Left hindlimb (tissue), 1 donor: ENCODE results near the gene SPTBN4.
A peak's percentile ranks its signal among the peaks of the same experiment; 100 is the strongest.
"Not testable (repeated sequence)": the region's sequence is repeated elsewhere in the genome, so short reads cannot be mapped to it uniquely, and the experiment has no call there.

Experiments
- DNase-seq: peaks from one replicate; pipeline ENCODE4 v3.0.0-alpha.2; 2018

Gene SPTBN4

DNA sequence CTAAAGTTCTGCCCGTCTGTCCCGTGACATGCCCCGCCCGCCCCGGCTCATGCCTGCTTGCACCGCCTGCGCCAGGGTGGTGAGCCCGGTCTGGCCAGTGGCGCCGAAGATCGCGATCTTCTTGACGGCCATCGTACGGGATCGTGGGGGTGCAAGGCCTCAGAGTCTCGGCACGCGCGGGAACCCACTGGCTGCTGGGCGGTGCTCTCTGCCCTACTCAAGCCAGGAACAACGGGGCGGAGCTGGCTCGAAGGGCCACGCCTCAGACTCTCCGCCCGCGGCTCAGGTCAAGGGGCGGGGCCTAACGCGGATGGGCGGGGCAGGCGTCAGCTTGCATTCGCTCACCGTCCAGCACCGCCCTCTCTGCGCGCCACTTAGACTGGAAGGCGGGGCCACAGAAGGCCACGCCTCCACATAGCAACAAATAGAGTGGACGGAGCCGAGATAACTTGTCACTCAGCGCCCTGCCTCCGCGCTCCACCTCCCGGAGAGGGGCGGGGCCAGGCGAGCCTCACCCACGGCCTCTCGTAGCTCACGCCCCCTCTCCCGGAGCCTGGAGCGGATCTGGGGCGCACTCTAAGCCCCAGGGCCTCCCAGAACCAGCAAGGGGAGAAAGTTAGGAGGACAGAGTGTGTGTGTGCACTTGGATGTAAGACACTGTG is 1.1 kb upstream of the SPTBN4 start, which contains the start of gene BLVRB:
TSS of gene BLVRB (minus strand) at position 189 of the 662 bp plus-strand sequence. CDS start at position 132, 57 bp downstream.
- DNase-seq, result peak; percentile 99

DNA sequence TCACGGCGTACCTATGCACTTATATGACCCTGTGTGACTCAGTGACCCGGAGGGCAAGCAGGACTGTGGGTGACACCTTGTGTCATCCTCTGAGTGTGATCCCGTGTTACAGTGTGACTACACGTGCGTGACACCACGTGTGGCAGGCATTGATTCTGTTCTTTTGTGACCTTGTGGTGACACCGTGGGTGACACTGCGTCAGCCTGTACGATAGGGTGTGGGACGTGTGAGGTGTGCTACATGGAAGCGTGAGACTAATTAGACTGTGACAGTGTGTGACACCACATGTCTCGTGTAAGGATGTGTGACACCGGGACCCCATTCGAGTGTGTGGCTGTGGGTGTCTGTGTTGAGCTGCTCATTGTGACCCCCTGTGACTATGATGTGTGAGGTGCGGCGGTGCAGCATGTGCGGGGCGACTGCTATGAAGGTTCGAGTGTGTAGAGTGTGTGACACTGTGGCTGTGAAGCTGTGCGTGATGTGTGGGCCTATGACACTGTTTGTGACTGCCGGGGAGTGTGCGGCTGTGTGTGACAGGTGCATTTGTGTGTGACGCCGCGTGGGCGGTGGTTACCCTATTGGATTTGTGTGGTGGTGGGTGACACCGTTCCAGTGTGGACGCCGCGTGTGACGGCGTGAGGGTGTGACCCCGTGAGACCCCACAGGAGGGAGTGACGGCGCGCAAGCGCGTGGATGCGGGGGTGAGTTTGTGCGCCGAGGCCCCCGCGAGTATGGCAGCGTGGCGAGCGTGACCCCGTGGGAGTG is 399 bp upstream of the SPTBN4 start:
- peak; percentile 54 for DNase-seq

DNA sequence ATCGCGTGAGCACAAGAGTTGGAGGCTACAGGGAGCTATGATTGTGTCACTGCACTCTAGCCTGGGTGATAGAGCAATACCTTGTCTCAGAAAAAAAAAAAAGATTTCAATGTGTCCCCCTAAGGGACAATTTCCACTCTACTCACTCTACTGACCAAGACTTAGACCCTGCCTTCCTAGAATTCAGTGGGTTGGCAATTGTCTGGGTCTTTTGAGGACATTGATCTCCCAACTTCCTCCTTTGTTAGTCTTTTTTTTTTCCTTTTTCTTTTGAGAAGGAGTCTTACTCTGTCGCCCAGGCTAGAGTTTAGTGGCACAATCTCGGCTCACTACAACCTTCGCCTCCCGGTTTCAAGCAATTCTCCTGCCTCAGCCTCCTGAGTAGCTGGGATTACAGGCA is 2.2 kb downstream of the SPTBN4 start:
- no peak for DNase-seq

DNA sequence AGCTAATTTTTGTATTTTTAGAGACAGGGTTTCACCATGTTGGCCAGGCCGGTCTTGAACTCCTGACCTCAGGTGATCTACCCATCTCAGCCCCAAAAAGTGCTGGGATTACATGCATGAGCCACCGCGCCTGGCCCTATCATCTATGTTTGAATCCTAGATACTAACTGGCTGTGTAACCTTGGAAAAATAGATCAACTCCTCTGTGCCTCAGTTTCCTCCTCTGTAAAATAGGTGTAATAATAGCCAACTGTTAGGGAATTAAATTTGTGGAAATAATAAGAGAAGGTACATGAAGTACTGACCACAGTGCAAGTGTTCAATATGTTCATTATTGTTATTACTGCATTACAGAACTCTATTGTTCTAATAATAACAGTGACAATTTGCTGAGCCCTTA is 4.3 kb downstream of the SPTBN4 start:
- DNase-seq, result no peak

DNA sequence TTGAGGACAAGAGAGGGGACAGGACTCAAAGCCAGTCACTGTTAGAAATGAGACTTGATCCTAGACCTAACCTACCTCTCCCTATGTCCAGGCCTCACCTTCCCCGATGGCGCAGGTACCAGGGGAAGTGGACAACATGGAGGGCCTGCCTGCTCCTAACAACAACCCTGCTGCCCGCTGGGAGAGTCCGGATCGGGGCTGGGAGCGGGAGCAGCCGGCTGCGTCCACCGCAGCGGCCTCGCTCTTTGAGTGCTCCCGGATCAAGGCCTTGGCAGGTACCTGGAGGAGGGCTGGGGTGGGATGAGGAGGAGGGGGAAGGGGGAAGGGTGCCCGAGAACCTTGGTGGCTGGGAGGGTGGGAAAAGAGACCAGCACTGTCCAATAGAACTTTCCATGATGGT is 5.7 kb downstream of the SPTBN4 start:
- DNase-seq, result no peak

DNA sequence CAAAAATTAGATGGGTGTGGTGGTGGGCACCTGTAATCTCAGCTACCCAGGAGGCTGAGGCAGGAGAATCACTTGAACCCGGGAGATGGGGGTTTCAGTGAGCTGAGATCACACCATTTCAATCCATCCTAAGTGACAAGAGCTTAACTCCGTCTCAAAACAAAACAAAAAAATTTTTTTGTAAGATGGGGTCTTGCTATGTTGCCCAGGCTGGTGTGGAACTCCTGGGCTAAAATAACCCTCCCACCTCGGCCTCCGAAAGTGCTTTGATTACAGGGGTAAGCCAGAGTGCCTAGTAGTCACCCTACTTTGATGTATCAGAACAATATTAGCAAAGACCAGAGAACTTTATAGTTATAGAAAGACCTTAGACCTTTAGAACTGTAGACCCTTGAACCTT is 7.9 kb downstream of the SPTBN4 start:
- no peak for DNase-seq

DNA sequence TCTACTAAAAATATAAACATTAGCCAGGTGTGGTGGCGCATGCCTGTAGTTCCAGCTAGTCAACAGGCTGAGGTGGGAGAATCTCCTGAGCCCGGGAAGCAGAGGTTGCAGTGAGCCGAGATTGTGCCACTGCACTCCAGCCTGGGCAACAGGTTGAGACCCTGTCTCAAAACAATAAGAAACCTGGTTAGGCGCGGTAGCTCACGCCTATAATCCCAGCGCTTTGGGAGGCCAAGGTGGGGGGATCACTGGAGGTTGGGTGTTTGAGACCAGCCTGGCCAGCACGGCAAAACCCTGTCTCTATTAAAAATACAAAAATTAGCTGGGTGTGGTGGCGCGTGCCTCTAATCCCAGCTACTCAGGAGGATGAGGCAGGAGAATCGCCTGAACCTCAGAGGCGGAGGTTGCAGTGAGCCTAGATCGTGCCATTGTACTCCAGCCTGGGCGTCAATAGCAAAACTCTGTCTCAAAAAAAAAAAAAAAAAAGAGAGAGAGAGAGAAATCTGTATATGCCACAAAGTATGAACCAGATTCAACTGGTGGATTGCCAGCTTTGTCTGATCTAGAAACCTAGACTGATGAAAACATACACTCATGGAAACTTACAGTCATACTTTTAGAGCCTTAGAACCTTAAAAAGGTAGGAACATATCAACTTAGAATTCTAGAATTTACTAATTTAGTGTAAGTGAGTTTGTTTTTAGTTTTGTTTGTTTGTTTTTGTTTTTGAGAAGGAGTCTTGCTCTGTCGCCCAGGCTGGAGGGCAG is 9.3 kb downstream of the SPTBN4 start:
- DNase-seq, result not testable (repeated sequence)

DNA sequence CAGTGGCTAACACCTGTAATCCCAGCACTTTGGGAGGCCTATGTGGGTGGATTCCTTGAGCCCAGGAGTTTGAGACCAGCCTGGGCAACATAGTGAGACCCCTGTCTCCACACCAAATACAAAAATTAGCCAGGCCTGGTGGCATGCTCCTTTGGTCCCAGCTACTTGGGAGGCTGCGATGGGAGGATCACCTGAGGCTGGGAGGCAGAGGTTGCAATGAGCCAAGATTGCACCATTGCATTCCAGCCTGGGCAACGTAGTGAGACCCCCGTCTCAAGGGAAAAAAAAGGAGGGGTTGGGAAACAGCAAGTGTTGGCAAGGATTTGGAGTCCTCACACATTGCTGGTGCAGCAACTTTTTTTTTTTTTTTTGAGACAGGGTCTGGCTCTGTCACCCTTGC is 19.2 kb downstream of the SPTBN4 start:
- DNase-seq, result no peak

DNA sequence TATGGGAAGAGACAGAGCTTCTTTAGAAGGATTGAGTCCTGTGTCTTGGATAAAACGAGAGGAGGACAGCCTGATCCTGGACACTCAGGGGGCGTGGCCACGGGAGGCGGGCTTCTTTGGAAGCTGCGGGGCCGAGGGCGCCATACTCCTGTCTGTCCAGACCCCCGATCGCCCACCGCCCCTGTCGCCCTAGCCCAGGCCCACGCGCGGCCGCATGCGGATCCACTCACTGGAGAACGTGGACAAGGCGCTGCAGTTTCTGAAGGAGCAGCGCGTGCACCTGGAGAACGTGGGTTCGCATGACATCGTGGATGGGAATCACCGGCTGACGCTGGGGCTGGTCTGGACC is 23.1 kb downstream of the SPTBN4 start:
- DNase-seq, result no peak

DNA sequence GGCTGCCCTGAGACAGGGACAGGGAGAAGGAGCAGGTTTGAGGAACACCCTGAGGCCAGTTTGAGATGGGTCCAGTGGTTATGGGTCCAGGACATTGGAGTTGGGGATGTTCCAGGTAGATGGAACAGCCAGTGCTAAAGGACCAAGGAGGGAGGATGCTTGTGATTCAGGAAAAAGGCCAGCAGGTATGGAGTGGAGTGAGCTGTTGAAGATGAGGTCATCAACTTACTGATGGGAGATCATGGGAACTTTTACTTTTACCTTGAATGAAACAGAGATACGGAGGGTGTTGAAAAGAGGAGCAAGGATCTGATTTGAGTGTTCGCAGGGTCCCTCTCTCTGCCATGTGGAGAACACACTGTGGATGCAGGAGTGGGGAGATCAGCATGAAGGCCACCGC is 25.5 kb downstream of the SPTBN4 start:
- DNase-seq, result no peak

DNA sequence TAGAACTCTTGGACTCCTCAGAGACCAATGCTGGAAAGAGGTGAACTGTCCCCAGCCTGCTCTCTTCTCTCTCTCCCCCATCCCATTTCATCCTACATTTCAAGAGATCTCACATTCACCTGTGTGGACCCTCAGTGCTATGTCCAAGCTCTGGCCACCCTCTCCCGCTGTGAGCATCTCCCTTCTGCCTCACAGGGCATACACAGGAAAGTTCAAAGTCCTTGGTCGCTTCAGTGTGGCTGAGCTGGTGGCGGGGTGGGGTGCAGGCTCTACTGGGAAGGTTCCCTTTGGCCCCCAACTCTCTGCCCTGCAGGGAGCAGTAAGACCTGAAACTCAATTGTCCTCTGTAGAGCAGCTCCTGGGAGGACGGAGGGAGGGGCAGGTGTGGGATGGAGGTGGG is 27.0 kb downstream of the SPTBN4 start:
- no peak for DNase-seq

DNA sequence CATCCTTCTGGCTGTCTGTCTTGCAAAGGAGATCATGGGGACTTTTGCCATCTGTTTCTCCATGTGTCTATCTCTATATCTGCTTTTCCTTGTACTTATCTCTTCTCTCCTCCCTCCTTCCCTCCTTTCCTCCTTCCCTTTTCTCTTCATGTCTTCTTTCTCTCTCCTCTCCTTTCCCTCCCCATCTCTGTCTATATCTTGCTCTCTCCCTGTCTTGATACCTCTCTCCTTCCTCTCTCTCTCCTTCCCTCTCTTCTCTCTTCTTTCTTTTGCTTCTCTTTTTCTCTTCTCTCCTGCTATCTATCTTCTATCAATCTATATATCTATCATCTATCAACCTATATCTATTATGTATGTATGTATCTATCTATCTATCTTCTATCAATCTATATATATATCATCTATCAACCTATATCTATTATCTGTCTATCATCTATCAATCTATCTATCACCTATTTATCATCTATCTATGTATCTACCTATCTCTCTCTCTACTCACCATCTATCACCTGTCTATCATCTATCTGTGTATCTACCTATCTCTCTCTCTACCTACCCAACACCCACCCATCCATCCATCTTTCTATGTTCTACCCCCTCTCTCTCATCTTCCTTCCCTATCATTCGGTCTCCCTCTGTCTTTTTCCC is 27.5 kb downstream of the SPTBN4 start:
- DNase-seq, result no peak

DNA sequence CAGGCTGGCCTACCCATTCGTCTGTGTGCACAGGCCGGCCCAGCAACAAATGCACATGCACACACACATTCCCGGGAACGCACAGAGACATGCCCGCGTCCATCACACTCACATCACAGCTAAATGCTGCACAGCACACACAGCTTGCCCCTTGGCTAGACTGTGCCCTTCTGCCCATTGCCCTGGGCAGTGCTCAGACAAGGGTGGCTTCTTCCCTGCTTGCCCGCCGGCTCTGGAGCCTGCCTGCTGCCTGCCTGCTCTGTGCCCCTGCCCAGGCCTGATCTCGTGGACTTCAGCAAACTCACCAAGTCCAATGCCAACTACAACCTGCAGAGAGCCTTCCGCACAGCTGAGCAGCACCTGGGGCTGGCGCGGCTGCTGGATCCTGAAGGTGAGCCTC is 30.4 kb downstream of the SPTBN4 start:
- no peak for DNase-seq

DNA sequence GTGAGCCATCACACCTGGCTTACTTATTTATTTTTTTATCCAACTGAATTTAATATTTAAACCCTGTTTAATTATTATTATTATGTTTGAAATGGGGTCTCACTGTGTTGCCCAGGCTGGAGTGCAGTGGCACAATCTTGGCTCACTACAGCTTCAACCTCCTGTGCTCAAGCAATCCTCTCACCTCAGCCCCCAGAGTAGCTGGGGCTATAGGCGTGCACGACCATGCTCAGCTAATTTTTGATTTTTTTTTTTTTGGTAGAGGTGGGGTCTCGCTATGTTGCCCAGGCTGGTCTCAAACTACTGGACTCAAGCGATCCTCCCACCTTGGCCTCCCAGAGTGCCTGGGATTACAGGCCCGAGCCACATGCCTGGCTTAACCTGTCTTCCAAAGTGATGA is 32.5 kb downstream of the SPTBN4 start:
- no peak for DNase-seq

DNA sequence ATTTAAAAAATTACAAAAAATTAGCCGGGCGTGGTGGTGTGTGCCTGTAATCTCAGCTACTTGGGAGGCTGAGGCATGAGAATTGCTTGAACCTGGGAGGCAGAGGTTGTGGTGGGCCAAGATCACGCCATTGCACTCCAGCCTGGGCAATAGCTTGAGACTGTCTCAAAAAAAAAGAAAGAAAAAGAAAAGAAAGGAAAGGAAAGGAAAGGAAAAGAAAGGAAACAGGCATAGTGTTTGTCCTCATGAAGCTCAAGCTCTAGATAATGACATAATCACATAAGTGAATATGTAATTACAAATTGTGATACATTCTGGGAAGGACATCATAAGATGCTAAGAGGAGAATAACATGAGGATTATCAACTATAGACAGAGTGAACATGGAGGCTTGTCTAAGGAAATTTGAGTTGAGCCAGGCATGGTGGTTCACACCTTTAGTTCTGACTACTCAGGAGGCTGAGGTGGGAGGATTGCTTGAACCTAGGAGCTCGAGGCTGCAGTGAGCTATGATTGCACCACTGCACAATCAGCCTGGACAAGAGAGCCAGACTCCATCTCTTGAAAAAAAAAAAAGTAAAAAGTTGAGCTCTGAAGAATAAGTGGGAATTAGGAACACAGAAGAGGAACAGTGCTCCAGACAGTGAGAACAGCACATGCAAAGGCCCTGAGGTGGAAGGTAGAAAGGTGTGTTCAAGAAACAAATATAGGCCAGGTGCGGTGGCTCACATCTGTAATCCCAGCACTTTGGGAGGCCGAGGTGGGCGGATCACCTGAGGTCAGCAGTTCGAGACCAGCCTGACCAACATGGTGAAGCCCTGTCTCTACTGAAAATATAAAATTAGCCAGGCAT is 34.1 kb downstream of the SPTBN4 start:
- DNase-seq, result not testable (repeated sequence)

DNA sequence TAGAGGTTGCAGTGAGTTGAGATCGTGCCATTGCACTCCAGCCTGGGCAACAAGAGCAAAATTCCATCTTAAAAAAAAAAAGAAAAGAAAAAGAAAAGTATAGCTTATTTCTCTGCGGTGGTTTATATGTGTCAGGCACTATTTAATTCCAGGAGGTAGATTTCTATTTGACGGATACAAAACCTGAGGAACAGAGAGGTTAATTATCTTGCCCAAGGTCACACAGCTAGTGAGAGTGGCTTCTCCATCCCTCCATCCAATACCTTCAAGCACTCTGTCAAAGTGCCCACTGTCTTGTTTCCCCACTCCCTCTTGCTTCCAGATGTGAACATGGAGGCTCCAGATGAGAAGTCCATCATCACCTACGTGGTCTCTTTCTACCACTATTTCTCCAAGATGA is 34.8 kb downstream of the SPTBN4 start:
- no peak for DNase-seq

DNA sequence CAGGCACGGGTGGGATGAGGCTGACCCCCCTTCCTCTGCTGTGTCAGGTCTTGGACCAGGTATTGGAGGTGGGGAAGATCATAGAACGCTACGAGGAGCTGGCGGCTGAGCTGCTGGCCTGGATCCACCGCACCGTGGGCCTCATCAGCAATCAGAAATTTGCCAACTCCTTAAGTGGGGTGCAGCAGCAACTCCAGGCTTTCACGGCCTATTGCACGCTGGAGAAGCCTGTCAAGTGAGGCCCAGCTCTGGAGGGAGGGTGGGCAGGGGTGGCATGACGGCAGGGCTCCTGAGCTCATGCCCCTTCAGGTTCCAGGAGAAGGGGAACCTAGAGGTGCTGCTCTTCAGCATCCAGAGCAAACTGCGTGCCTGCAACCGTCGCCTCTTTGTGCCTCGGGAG is 35.3 kb downstream of the SPTBN4 start:
- DNase-seq, result no peak

DNA sequence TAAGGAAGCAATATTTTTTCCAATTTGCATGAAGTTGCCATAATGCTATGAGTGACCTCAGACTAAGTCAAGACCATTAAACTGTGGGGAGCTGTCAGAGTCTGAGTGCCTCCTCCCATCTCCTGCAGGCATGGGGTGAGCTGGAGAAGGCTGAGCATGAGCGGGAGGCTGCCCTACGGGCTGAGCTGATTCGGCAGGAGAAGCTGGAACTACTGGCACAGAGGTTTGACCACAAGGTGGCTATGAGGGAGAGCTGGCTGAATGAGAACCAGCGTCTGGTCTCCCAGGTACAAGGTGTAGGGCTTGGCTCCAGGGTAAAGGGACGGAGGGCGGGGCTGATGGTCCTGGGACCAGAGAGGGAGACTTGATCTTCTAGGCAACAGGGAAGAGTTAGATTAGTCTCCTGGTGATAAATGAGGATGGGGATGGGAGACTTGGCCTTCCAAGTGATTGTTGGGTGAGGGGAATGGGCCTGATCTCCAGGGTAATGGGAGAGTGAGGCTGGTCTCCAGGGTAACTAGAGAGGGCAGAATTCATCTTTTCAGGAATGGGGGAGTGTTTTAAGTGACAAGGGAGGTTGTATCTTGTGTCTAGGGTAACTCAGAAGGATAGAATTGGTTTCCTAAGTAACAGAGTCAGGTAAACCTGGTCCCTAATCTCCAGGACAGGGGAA is 36.0 kb downstream of the SPTBN4 start:
- DNase-seq, result no peak

DNA sequence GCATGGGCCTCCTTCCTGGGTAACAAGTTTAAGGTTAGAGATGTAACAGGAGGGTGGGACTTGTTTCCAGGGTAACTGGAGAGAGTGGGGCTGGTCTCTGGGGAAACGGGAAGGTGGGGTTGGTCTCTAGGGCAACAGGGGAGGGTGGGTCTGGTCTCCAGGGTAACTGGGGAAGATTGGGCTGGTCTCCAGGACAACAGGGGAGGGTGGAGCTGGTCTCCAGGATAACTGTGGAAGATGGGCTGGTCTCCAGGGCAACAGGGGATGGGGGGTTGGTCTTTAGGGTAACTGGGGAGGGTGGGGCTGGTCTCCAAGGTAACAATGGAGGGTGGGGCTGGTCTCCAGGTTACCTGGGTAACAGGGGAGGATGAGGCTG is 36.5 kb downstream of the SPTBN4 start:
- DNase-seq, result no peak

DNA sequence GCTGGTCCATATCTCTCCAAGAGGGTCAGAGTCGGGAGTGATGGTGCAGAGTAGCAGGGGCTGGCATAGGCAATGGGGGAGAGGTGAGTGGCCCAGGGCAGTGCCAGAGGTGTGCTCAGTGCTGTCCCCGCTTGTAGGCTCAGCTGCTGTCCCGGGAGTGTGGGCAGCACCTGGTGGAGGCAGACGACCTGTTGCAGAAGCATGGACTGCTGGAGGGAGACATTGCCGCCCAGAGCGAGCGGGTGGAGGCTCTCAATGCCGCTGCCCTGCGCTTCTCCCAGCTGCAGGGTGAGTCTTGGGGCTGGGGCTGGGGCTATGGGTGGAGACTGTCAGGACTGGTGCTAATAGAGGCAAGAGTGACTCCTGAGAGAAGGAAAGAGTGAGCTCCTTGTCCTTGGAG is 39.3 kb downstream of the SPTBN4 start:
- DNase-seq, result no peak

DNA sequence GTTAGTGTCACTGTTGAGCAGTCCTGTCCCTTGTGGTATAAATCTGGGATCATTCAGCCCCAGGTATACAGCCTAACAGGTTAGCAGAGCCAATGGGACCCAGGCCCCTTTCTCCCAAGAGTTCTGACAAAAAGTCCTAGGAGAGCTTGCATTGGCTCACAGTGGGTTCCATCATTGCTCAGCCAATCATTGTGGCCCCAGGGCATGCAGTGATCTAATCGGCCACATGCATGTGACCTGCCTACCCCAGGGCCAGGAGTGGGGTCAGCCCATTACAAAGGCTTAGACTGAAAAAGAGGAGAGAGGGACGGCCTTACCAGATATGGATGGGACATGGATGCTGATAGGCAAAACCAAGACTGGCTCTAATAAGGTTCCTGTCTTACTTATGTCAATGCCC is 41.1 kb downstream of the SPTBN4 start:
- no peak for DNase-seq

DNA sequence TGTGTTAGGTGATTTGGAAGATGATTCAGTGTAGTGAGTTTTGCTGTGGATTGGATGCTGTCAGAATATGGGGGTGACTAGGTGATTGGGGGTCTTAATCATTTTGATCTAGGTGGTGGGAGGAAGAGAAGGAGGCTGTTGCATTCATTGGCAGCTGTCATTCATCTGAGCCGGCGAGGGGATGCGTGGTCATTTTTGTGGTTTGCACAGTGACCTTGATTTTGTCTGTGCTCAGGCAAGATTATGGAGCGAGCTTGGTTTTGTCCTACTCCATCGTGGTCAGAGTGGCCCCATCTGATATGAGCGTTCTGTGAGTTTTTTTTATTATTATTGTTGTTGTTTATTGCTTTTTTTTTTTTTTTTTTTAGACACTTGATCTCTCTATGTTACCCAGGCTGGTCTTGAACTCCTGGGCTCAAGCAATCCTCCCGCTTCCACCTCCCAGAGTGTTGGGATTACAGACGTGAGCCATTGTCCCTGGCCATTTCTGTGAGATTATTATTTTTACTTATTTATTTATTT is 42.0 kb downstream of the SPTBN4 start:
- no peak for DNase-seq
